NB4 (cell line): ENCODE measurements around the gene IGF1R.

Experiments used
- DNase-seq: peaks from one replicate; pipeline ENCODE4 v3.0.0; 2010; ENCODE audit warnings: low read depth
- H3K4me3 ChIP-seq: one replicate; pipeline ENCODE4 v1.5.1; 2011; ENCODE audit warnings: mild to moderate bottlenecking, low read depth, low read length, moderate library complexity
- MYC ChIP-seq: IDR thresholded peaks from 2 replicates; pipeline ENCODE4 v1.6.1; 2011; ENCODE audit warnings: low read depth, low read length
- POLR2A ChIP-seq: IDR thresholded peaks from 2 replicates; pipeline ENCODE4 v1.6.1; 2011; ENCODE audit warnings: mild to moderate bottlenecking; ENCODE audit not compliant: insufficient read length; ENCODE audit errors: extremely low read depth
- TF ChIP-seq, protein P1 (sequence below): IDR thresholded peaks from 2 replicates; pipeline ENCODE4 v1.6.1; 2011; ENCODE audit warnings: low read depth, low read length
- TF ChIP-seq, protein P2 (sequence below): IDR thresholded peaks from one replicate; pipeline ENCODE4 v1.5.1; 2012; ENCODE audit warnings: low read depth, low read length

Gene IGF1R

DNA sequence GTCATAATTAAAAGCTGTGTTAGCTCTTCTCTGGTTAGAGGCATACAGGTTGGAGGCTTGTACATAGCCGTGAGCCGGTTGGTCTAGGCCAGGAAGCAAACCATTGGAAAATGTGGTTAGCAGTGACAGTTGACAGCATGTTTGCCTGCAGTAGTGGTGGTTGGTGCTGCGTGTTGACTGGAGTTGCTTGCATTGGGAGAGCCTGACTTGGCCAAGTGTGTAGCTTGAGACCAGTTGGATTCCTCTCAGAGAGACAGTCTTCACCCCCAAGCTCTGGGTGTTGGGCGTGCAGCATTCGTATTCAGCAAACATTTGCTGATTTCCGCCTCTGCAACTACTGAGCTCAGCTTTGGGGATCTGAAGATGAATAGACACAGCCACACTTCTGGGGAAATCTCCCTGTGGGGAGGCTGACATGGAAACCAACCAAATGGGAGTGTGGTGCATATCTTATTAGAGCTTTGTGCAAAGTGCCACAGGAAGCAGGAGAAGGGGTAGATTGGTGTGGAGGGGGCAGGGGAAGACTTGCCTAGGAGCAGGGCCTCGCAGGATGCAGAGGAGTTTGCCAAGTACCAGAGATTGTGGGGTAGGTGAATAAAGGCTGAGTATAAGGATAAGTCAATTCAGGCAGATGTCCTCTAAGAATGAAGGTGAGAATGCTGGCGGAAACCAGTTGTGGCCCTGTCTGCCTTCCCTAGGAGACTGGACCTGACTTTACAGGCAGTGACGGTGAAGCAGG, 83.5 kb downstream of the IGF1R start:
- no peak overlapping the region for H3K4me3 ChIP-seq

DNA sequence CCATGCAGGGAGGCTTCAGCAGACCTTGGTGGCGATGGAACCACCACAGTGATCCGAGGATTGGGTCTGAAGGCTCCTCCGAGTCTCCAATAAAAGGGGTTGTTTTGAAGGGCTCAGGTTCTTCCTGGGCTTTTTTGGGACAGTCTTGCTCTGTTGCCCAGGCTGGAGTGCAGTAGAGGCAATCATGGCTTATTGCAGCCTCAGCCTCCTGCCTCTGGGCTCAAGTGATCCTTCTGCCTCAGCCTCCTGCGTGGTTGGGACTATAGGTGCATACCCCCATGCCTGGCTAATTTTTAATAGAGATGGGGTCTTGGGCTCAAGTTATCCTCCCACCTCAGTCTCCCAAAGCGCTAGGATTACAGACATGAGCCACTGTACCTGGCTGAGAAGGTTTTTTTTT, 84.8 kb downstream of the IGF1R start:
- no peak for DNase-seq

More for the DNA sequence above, 83.5 kb downstream of the IGF1R start:
- TF ChIP-seq POLR2A (no peak), MYC (no peak)
- TF ChIP-seq, protein P1, sequence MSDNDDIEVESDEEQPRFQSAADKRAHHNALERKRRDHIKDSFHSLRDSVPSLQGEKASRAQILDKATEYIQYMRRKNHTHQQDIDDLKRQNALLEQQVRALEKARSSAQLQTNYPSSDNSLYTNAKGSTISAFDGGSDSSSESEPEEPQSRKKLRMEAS, result no peak
- TF ChIP-seq, protein P2, sequence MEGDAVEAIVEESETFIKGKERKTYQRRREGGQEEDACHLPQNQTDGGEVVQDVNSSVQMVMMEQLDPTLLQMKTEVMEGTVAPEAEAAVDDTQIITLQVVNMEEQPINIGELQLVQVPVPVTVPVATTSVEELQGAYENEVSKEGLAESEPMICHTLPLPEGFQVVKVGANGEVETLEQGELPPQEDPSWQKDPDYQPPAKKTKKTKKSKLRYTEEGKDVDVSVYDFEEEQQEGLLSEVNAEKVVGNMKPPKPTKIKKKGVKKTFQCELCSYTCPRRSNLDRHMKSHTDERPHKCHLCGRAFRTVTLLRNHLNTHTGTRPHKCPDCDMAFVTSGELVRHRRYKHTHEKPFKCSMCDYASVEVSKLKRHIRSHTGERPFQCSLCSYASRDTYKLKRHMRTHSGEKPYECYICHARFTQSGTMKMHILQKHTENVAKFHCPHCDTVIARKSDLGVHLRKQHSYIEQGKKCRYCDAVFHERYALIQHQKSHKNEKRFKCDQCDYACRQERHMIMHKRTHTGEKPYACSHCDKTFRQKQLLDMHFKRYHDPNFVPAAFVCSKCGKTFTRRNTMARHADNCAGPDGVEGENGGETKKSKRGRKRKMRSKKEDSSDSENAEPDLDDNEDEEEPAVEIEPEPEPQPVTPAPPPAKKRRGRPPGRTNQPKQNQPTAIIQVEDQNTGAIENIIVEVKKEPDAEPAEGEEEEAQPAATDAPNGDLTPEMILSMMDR, result no peak
- peak; percentile 17 for DNase-seq

DNA sequence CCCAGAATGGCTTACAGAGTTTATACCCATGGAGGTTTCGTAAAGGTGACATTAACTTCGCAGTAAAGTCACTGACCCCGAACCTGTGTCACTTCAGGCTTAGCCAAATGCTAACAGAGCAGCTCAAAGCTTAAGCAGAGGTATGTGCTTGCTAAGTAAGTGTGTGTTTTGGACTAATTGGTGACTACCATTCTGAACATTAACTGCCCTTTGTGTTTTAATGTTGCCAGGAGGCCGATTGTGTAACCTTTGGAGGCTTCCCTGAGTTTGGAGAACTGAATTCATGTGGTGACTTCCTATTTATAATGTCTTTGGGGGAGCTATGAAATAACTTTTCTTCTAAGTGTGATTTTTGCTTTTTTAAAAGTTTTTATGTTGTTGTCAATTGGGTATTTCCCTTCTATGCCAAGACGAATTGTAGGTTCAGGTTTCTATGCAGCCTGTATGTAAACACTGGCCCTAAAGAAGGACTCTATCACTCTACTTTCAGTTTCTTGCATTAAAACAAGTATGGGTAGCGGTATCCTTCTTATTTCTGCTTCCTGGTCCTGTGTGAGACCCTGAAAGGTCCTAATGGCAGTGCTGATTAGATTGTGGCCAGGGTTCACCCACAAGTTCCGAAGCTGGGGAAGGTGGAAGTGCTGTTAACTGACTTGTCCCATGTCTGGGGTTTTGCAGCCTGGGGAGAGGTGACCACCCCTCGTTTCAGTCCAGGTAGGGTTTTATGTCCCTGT, 86.3 kb downstream of the IGF1R start:
- DNase-seq, result peak; percentile 80
- H3K4me3 ChIP-seq, result peak overlapping the region; percentile 2
- TF ChIP-seq, protein P1, result no peak

More for the DNA sequence above, 84.8 kb downstream of the IGF1R start:
- TF ChIP-seq POLR2A (no peak), MYC (no peak)
- TF ChIP-seq, protein P1, result no peak
- TF ChIP-seq, protein P2, result no peak
- no peak overlapping the region for H3K4me3 ChIP-seq

DNA sequence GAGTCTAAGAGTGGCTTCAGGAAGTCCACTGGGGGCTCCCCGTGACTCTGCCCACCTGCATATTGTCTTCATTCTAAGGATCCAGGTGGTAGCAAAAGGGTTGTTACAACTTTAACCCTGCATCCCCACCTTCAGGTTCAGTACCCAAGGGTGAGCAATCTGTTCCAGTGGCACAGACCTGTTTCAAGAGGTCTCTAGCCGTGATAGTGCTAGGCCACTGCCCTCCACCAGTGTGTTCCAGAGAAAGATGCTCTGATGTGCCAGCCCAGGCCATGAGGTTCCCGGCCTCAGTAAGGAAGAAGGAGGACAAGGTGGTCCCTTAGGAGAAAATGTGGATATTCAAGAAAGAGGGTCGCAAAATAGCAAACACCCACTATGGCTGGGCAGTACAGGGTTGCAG, 87.0 kb downstream of the IGF1R start:
- no peak for DNase-seq
- H3K4me3 ChIP-seq, result no peak overlapping the region
- TF ChIP-seq, protein P2, result no peak
- TF ChIP-seq MYC, result no peak
- TF ChIP-seq, protein P1, result no peak
- no peak for TF ChIP-seq POLR2A

DNA sequence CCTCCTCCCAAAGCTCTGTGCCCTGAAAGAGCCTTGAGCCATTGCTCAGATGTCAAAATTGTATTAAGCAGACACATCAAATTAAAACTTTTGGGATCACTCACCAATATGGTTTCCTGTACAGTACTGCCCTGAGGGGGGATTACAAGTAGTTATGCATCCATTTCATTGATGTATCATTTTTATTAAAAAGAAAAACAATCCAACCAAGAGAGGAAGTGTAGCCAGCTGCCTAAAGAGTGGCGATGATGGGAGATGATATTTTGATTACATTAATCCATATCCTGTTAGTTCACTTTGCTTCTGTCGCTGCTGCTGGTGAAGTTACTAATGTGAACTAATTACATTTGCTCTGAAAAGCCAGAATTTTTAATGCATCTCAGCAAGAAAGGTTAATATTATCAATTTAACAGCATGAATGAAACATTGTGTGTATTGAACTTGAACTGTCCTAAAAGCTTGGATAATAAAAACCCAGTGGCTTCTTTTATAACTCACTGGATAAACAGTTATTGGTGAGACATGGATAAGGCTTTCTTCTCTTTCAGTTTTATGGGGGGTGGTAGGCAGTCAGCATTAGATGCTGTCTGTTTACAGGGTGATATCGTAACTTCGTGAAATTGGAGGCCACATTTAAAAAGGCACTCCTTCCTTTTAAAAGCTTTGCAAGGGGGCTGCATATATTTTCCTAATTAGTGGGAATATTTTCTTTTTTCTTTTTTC, 87.7 kb downstream of the IGF1R start:
- no peak overlapping the region for H3K4me3 ChIP-seq
- DNase-seq, result no peak
- TF ChIP-seq MYC (no peak), POLR2A (no peak)
- TF ChIP-seq, protein P2, result no peak
- TF ChIP-seq, protein P1, result no peak
